ENCODE measurements around the gene TRAF3.
A peak's percentile ranks its signal among the peaks of the same experiment; 100 is the strongest.
"Not testable (repeated sequence)": the region's sequence is repeated elsewhere in the genome, so short reads cannot be mapped to it uniquely, and the experiment has no call there.

The TRAF3 gene

DNA sequence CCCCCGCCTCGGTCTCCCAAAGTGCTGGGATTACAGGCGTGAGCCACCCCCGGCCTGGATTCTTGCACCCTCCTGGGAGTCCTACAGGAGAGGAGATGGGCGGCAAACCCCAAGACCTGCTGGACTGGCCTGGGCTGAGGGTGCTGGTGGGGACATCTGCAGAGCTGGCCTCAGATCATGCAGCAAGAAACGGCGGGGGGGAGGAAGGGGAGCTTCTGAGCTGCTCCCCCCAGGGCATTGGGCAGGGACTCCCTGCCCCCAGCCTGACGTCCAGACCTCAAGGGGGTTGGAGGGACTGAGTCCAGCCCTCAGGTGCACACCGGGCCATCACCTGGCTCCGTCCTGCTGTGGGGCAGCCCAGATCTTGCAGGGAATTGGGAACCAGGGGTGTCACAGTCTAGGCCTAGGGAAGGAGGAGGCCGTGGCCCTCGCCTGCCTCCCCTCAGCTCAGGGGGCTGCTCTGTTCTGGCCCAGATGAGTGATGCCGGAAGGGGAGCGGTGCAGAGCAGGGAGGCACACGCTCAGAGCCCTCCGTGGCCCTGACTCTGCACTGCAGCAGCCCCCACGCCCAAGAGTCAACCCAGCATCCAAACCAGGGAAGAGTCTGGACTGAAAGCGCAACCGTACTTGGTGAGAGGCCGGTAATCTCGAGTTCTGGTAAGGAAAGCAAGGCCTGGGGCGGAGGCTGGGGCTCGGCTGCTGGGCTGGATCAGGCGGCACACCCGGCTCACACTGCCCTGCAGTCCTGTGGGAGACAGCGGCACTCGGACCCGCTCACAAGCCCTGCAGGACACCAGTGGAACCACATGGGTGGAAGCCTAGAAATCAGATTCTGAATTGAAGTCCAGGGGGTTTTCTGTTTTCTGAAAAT, 136.3 kb downstream of the TRAF3 start:
- no peak for DNase-seq

DNA sequence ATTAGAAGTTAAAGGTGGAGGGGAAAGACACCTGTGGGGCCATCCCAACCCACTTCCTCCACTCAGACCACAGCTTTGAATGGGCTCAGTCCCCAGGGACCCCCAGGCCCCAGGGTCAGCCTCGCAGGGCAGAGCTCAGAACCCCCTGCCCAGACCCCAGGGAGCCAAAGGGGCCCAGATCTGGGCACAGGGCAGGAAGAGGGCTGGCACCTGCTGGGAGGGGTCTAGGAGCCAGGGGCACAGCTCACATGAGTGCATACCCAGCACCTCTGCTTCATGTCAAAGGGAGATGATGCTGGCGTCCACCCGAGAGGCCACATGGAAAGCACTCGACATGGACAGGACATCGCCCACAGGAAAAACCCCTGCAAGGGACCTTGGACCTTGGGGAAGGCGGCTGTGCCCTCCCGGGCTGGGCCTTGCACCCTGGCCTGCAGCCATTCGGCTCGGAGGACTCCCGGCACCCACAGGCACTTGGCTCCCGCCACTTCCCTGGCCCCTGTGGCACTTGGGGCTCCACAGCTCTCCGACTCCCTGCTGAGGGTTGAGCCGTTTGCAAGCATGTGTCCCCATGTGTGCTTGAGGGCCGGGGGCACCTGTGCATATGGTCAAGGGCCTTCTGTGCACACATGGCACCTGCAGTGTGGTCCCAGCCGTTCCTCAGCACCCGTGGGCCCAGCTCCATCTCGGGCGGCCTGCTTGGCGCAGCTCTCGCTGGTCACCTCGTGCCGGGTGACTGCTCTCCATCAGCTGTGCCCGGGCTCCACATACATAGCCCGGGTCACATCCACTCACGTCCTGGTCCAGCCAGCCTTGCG, 137.4 kb downstream of the TRAF3 start:
- DNase-seq, result no peak

DNA sequence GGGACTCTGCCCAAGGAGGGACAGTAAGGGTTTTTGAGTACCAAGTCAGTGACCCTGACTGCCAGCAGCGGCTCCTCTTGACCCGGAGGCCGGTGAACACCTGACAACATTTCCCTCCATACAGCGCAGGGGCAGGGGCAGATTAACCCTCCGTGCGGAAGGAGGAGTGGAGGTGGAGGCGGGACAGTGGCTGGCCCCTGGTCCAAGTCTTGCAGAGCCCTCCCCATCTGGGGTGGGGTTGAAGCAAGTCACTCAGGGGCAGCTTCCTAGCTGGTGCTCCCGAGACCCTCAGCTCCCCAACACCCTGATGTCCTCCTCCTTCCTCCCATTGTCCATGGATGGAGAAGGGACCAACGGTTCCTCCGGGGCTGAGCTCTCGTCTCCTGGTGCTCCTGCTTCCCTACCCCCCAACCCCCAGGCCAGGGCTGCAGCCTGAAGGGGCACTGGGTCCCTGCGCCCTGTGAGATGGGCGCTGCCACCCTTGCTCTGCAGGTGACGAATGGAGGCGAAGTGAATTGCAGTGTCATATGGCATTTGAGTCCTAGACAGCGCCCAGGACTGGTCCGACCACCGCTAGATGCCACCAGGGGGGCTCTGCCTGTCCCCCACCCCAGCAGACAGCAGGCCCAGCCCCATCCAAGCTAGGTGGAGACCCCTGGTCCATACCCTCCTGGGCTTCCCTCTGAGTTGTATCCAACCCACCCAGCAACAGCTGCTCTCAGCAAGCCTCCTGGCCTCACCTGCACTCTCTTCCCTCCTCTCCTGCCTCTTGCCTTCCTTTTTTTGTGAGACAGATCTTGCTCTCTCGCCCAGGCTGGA, 138.3 kb downstream of the TRAF3 start:
- no peak for DNase-seq

DNA sequence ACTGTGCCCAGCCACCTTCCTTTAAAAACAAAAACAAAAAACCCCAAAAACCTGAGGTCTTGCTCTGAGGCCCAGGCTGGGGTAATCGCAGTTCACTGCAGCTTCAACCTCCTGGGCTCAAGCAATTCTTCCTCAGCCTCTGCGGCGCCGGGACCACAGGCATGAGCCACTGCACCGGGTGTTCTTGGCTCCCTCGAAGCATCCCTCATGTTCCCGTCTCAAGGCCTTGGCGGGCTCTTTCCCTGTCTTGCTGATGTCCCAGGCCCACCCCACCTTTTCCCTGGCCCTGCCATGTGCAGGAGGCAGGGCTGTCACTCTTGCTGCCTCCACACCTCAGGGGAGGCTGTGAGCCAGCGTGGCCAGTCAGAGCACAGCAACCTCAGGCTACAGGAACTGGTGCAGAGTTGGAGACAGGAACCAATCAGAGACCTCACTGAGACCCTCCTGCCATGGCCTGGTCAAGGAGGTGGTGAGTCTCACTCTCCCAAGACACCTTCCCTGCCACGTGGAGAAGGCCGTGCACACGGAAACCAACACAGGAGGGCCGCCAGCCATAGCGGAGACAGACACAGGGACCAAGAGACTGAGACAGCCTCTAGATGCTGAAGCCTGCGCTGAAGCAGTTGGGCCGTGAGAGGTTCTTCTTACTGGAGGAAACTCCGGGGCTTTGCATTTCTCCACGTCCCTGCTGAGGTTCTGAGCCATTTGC, 139.3 kb downstream of the TRAF3 start:
- DNase-seq, result no peak

DNA sequence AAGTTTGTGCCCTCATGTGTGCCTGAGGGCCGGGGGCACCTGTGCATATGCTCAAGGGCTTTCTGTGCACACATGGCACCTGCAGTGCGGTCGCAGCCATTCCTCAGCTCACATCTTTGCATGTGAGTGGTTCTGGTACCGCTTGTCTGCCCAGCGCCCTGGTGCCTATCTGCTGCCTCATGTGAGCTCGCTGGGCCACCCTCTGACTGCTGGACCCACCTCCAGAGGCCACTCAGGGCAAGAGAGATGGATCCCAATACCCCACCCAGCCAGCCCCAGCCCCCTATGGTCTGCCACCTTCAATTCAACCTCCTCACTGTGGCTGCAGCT, 139.8 kb downstream of the TRAF3 start:
- no peak for DNase-seq

DNA sequence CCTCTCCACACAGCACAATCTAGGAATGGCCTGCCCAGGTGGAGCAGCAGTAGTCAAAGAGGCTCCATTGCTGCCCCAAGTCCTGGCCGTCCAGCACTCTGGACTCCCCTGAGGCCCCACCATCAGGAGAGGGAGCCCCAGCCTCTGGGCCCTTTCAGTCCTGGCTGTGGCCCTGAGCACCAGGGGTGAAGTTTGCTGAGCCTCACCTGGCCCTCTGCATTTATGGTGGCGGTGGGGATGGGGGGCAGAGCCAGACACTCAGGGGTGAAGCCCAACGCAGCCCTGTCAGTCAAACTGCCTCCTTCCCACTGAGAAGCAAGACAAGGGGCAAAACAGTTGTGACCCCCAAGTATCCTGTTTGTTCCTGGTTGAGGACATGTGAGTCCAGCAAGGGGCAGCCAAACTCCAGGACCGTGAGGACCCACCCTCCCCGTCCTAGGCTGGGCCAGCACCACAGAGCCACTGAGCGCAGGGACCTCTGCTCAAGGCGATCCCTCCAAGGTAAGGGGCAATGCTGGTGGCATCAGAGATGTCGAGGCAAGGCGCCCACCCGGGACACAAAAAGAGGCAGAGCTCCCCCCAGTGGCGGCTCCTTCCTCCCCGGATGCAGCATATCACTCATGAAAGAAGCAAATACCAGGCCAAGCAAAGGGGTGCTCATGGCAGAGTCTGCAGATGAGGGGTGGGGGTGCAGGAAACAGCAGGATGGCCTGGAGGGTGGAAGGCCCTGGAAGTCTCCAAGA, 140.4 kb downstream of the TRAF3 start:
- DNase-seq, result peak; percentile 37

DNA sequence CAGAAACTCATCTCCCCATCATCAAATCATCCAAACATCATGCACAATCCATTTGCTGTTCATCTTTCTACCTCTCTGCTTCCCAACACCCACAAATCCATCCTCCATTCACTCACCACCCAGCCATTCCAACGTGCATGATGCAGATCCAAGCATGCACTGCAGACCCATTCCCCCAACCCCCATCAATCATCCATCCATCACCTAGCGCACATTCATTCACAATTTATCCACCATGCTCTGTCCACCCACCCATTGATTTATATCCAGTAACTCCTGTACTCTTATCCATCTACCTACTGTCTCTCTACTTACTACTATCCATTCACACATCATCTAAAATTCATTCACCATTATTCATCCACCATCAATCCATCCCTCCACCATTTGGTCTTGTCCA, 141.2 kb downstream of the TRAF3 start:
- no peak for DNase-seq

DNA sequence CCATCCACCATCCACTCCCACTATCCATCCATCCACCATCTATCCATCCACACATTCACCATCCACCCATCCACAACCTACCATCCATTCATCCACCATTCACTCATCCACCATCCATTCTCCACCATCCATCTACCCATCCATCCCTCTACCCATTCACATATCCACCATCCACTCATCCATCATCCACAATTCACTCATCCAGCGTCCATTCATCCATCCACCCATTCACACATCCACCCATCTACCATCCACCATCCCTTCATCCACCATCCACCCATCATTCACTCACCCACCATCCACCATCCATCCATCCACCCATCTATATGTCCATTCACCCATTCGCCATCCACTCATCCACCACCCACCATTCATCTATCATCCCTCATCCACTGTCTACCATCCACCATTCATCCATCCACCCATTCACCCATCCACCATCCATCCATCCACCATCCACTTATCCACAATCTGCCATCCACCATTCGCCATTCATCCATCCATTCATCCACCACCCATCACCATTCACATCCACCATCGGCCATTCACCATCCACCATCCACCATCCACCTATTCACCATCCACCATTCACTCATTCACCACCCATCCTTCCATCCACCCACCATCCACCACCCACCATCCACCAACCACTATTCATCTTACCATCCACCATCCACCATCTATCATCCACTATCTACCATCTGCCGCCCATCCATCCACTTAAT, 143.2 kb downstream of the TRAF3 start:
- DNase-seq, result no peak

DNA sequence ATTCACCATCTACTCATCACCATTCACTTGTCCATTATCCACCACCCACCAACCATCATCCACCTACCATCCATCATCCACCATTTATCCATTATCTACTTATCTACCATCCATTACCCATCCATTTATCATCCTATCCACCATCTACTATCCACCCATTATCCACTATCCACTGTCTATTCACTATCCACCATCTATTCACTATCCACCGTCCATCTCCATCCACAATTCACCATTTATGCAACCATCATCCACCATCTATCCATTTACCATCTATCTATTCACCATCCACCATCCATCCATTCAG, 143.7 kb downstream of the TRAF3 start:
- DNase-seq, result no peak

DNA sequence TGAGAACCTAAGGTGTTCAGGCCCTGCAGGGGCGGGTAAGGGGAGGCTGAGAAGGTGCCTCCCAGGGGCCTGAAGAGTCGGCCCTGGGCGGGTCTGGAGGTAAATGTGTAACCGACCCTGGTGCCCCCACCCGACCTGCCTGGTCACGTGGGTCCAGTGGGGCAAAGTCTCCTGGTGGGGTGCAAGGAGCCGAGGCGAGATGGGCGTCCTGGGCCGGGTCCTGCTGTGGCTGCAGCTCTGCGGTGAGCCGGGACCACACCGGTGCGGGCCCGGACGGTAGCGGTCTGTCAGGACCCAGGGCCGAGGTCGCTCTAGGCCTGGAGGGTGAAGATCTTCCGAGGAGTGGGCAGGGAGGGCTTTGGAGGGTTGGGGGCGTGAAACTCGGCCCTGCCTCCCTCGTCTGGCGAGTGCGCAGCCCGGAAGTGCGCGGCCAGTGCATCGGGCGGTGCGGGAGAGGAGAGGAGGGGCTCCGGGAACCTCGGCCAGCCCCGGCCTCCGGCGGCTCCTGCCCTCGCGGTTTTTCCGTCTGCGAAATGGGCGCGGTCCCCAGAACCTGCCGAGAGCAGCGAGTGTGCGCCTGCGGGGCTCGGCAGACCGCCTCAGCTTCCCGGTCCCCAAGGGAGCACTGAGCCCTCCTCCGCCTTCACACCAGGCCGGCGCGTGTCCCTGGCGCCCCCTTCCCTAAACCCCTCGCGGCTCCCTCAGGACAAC, 145.4 kb downstream of the TRAF3 start, which contains the start of gene AMN:
Gene AMN (plus strand): TSS at position 174 of the 711 bp plus-strand sequence. CDS start 26 bp downstream, at position 200.
- no peak for DNase-seq

DNA sequence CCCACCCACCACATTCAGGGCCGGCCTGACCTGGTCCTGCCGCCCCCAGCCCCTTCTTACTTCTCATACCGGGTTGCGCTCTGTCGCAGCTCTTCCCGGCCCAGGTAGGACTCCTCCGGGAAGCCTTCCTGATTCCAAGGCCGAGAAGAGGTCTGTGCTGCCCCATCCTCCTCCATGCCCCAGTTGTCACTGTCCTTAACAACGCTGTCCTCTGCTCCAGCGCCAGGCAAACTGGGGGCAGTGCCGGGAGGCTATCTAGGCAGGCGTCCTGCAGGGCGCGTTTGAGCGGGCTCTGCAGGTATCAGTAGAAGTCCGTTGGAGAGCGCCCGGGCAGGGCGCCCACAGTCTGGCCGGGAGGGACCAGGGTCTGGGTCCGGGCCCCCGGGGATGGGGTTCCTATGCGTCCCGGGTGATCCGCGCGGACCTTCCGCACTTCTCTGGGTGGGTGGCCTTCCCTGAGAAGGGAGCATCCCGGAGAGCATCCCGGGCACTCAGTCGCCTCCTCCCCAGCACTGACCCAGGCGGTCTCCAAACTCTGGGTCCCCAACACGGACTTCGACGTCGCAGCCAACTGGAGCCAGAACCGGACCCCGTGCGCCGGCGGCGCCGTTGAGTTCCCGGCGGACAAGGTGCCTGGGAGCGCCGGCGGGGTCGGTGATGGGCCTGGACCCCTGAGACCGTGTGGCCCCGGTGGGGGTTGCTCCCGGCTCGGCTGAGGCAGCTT, 146.1 kb downstream of the TRAF3 start:
- DNase-seq, result no peak

DNA sequence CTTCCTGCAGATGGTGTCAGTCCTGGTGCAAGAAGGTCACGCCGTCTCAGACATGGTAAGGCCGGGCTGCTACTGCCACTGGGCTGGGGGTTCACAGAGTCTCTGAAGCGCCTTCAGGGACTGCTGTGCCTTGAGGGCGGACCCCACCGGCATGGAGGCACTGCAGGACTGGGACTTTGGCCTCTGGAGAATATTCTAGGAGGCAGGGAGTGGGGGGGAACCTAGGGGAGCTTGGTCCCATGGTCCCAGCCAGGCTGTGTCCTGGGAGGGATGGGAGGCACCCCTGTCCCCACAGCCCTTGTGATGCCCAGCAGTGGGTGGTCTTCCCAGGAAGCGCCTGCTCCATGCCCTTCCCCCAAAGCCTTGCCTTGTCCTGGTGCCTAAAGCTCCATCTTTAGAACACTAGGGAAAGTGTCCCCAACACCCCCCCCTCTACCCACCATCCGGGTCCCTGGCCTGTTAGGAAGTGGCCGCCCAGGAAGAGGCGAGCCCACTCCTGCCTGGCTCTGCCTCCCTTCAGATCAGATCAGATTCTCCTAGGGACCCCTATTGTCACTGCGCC, 146.8 kb downstream of the TRAF3 start:
- DNase-seq, result no peak

DNA sequence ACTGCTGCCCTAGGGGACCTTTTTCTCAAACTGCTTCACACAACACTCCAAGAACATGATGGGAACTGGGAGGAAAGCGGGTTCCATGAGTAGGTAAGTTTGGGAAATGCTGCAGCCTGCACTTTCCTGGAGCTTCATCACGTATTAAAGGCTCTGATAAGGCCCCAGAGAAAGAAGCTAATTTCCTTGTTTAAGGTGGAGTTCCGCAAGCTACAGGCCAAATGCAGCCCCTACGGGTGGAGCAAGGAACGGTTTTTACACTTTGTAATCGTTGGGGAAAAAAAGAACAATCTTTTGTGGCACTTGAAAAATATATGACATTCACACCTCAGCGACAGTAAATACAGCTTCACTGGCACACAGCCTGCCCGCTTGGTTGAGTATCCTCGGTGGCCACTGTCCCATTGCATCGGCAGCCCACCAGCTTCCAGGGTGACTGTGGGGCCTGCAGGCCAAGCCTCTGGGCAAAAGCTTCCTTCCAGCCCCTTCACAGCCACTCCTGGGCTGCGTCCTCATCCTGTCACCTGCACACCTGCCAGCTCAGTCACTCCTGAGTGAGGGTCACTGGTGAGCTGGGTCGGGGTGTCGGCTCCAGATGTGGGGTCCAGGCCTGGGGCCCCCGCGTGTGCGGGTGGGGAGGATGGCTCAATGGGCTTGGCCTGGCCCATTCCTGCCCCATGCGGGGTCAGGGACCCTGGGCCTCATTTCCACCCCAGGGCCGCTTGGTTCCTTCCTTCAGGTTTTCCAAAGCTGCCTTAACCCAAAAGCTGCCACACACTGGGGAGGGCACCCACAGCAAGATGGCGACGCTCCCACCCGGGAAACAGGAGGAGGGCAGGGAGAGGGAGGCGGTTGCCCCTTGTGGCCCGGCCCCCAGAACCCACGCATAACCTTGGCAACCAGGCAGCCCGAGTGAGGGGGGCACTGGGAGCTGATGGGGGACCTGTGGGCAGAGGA, 147.7 kb downstream of the TRAF3 start:
- no peak for DNase-seq

DNA sequence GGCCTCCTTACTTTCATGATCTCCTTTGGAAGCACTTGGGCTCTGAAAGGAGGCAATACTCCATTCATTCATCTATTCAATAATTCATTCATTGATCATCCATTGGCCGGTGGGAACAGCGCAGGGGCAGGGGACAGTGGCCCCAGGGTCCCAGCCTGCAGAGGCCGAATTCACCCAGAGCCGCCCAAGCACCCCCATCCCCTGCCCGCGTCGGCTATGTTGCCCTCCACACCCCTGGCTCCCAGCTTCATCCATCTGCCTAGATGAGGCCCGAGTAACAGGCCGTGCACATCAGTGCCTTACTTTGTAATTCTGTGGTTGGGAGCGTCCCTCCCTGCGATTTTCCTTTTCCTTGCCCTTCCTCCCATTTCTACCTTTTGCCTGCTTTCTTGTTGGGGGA, 148.4 kb downstream of the TRAF3 start:
- no peak for DNase-seq

DNA sequence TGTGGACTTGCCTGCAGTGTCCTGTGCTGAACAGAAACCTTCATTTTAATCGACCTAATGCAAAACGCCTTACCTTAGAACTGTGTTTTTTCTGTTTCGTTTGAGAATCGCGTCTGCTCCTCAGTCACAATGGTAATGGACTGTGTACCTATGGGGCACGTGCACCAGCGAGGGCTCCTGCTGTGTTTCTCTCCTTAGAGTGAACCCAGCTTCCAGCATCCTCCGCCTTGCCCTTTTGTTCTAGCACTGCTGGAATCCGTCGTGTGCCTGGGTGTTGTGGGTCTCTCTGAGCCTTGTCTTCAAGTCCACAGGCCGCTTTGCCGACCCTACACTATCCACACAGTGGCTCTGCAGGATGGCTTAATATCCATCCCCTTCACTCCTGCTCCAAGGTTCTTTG, 148.9 kb downstream of the TRAF3 start:
- no peak for DNase-seq

DNA sequence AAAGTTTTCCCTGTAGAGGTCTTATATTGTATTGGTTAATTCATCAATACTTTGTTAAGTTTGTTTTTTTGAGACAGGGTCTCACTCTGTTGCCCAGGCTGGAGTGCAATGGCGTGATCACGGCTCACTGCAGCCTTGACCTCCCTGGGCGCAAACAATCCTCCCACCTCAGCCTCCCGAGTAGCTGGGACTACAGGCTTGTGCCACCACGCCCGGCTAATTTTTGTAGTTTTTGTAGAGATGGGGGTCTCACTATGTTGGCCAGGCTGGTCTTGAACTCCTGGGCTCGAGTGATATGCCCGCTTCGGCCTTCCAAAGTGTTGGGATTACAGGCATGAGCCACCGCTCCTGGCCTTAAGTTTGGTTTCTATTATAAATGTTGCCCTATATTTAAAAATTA, 149.6 kb downstream of the TRAF3 start:
- not testable (repeated sequence) for DNase-seq

DNA sequence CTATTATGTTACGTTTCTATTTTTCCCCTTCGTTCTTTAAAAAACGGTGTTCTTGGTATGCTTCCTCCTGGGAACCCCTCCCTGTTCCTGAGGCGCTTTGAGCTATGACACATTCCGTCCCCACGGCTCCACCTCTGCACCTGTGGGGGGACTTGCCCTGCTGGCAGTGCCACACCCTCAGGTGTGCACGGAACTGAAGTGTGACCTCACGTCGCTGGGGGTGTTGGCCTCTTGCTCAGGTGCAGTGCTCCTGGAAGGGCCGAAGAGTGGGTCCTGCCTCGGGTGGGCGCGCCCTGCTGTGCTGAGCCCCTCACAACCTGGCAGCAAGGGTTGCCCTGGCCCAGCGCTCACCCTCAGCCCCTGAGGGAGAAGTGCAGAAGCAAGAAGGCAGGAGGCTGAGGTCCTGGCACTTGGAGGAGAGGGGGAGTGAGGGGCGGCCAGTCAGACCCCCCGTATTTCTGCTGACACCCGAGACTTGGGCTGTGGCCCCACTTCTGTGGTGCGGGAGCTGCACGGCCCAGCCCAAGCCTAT, 150.2 kb downstream of the TRAF3 start:
- DNase-seq, result no peak

DNA sequence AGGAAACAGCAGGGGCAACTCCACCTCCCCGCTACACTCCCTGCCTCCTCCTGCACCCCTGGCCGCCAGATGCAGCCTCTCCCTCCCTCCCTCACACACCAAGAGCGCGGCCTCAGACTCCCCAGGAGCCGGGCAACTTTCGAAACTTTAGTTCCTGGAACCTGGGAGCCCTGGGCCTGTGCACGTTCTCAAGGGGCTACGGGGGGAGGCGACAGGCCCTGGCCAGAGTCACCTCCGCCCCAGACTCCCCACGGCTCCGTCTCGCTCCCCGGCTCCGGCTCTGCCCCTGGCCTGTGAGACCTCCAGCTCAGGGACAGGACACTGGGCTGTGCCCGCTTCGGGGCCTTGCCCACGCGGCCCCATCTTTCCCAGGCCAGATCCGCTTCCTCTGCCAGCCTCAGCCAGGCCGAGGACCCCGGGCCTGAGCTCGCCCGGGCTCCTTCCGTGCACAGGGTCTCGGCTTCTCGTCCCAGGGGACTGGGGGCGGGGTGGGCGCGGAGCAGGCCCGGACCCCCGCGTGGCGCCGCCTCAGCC, 150.7 kb downstream of the TRAF3 start:
- DNase-seq, result no peak
